ENCODE data around the gene EDIL3. TPM values are rescaled to one million over a fixed set of nuclear protein-coding genes. Genes with fewer than 3 reads are reported as not detected.
A peak's percentile ranks its signal among the peaks of the same experiment; 100 is the strongest.
"Not testable (repeated sequence)": the region's sequence is repeated elsewhere in the genome, so short reads cannot be mapped to it uniquely, and the experiment has no call there.

The EDIL3 gene
- total and polyA plus RNA-seq, 4 donors = 70.2 to 246 (median 79.5) TPM

DNA sequence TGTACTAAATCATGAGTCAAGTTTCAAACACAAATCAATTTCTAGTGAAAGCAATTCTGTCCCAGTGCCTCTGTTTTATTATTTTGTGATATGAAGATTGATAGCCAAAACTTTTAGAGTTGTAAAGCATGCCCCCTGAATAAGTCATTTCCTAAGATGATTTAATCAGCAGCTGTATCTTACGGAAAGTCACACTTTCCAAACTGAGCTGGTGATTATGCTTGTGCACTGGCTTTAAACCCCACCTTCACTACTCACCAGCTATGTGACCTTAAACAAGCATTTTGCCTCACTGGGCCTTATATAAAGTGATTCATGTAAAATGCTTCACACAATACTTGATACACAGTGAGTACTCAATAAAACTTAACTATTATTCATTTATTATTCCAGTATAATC lies 78.1 kb downstream of the EDIL3 start:
- Histone ChIP-seq H3K9me3 (ENCODE audit: control insufficient read depth, insufficient read depth, low read length) (no peaks in the 10 kb centered on the region), H3K4me3 (ENCODE audit: low read depth, low read length) (no peak overlapping the region), H3K4me1 (ENCODE audit: control insufficient read depth, insufficient read depth, low read length) (no peaks in the 10 kb centered on the region), H3K36me3 (ENCODE audit: control insufficient read depth, insufficient read depth, low read length) (no peaks in the 10 kb centered on the region), H3K27ac (ENCODE audit: low read depth, low read length) (no peak overlapping the region), H3K27me3 (ENCODE audit: control insufficient read depth, insufficient read depth, low read length) (no peaks in the 10 kb centered on the region)
- no peak for DNase-seq (ENCODE audit: low read depth in 4 of 6, low spot score in 6 of 6)
- WGBS (ENCODE audit: insufficient coverage) = no CpG with 5 or more reads among the region's 1 CpG

GRCh38 chr5:84304599-84304998 lies 80.1 kb downstream of the EDIL3 start:
- H3K4me3 ChIP-seq (ENCODE audit: low read depth, low read length) = no peak overlapping the region
- H3K36me3 ChIP-seq (ENCODE audit: control insufficient read depth, insufficient read depth, low read length) = no peaks in the 10 kb centered on the region
- H3K9me3 ChIP-seq (ENCODE audit: control insufficient read depth, insufficient read depth, low read length) = no peaks in the 10 kb centered on the region
- H3K27me3 ChIP-seq (ENCODE audit: control insufficient read depth, insufficient read depth, low read length) = no peaks in the 10 kb centered on the region
- H3K4me1 ChIP-seq (ENCODE audit: control insufficient read depth, insufficient read depth, low read length) = no peaks in the 10 kb centered on the region
- DNase-seq (ENCODE audit: low read depth in 4 of 6, low spot score in 6 of 6) = no peak
- H3K27ac ChIP-seq (ENCODE audit: low read depth, low read length) = no peak overlapping the region

GRCh38 chr5:84303315-84303714 lies 81.4 kb downstream of the EDIL3 start:
- no peak overlapping the region for H3K4me3 ChIP-seq (ENCODE audit: low read depth, low read length)
- H3K9me3 ChIP-seq (ENCODE audit: control insufficient read depth, insufficient read depth, low read length) = no peaks in the 10 kb centered on the region
- H3K4me1 ChIP-seq (ENCODE audit: control insufficient read depth, insufficient read depth, low read length) = no peaks in the 10 kb centered on the region
- no CpG with 5 or more reads among the region's 3 CpGs for WGBS (ENCODE audit: insufficient coverage)
- H3K27me3 ChIP-seq (ENCODE audit: control insufficient read depth, insufficient read depth, low read length) = no peaks in the 10 kb centered on the region
- H3K27ac ChIP-seq (ENCODE audit: low read depth, low read length) = no peak overlapping the region
- DNase-seq (ENCODE audit: low read depth in 4 of 6, low spot score in 6 of 6) = no peak
- no peaks in the 10 kb centered on the region for H3K36me3 ChIP-seq (ENCODE audit: control insufficient read depth, insufficient read depth, low read length)

- no CpG with 5 or more reads among the region's 1 CpG for WGBS (ENCODE audit: insufficient coverage)
- DNase-seq (ENCODE audit: low read depth in 4 of 6, low spot score in 6 of 6) = no peak
- Histone ChIP-seq H3K36me3 (ENCODE audit: control insufficient read depth, insufficient read depth, low read length) (no peaks in the 10 kb centered on the region), H3K4me3 (ENCODE audit: low read depth, low read length) (no peak overlapping the region), H3K27me3 (ENCODE audit: control insufficient read depth, insufficient read depth, low read length) (no peaks in the 10 kb centered on the region), H3K9me3 (ENCODE audit: control insufficient read depth, insufficient read depth, low read length) (no peaks in the 10 kb centered on the region), H3K4me1 (ENCODE audit: control insufficient read depth, insufficient read depth, low read length) (no peaks in the 10 kb centered on the region), H3K27ac (ENCODE audit: low read depth, low read length) (no peak overlapping the region)
Measured at GRCh38 chr5:84301535-84301934, 83.1 kb downstream of the EDIL3 start.

- Histone ChIP-seq H3K36me3 (ENCODE audit: control insufficient read depth, insufficient read depth, low read length) (no peaks in the 10 kb centered on the region), H3K4me3 (ENCODE audit: low read depth, low read length) (no peak overlapping the region), H3K27ac (ENCODE audit: low read depth, low read length) (no peak overlapping the region), H3K4me1 (ENCODE audit: control insufficient read depth, insufficient read depth, low read length) (no peaks in the 10 kb centered on the region), H3K27me3 (ENCODE audit: control insufficient read depth, insufficient read depth, low read length) (no peaks in the 10 kb centered on the region), H3K9me3 (ENCODE audit: control insufficient read depth, insufficient read depth, low read length) (no peaks in the 10 kb centered on the region)
- DNase-seq (ENCODE audit: low read depth in 4 of 6, low spot score in 6 of 6) = no peak
- no CpG with 5 or more reads among the region's 1 CpG for WGBS (ENCODE audit: insufficient coverage)
Measured at GRCh38 chr5:84299959-84300358, 84.7 kb downstream of the EDIL3 start.

DNA sequence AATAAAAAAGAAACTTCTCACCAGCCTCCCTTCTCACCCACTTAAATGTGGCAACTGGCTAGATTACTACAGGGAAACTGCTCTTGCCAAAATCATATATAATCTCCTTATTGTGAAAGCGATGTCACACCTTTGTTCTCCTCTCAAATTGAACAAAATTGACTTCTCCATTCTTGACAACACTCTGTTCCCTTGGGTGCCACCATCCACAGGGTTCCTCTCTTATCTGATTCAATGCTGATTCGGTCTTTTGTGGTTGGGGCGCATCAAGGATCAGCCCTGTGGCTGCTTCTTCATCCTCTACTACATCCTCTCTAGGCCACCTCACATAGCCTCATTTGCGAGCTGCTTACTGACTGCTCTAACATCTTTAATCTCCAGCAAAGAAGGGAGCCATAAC lies 86.1 kb downstream of the EDIL3 start:
- Histone ChIP-seq H3K4me1 (ENCODE audit: control insufficient read depth, insufficient read depth, low read length) (no peaks in the 10 kb centered on the region), H3K36me3 (ENCODE audit: control insufficient read depth, insufficient read depth, low read length) (no peaks in the 10 kb centered on the region), H3K27me3 (ENCODE audit: control insufficient read depth, insufficient read depth, low read length) (no peaks in the 10 kb centered on the region), H3K4me3 (ENCODE audit: low read depth, low read length) (no peak overlapping the region), H3K27ac (ENCODE audit: low read depth, low read length) (no peak overlapping the region), H3K9me3 (ENCODE audit: control insufficient read depth, insufficient read depth, low read length) (no peaks in the 10 kb centered on the region)
- 95% methylated on average over 3 of the region's 4 CpGs for WGBS (ENCODE audit: insufficient coverage)
- no peak for DNase-seq (ENCODE audit: low read depth in 4 of 6, low spot score in 6 of 6)

DNA sequence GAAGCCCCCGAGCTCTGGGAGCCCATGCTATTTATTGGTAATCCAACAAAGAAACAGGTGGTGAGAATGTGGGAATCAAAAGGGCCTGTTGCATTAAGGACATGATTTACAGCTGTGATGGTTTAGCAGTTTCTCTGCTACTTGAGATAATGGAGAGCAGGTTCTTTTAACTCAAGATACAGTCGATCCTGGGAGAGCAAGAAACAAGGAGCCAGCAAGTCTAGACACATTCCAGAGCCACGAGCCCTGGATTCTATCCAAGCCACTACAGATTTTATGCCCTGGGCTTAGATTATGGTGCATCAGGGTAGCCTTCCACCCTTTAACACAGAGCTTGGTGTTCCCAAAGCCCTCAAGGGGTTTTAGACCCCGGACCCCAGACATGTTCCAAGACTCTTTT lies 87.0 kb downstream of the EDIL3 start:
- not testable (repeated sequence) for H3K4me3 ChIP-seq (ENCODE audit: low read depth, low read length); DNase-seq (ENCODE audit: low read depth in 4 of 6, low spot score in 6 of 6); H3K4me1 ChIP-seq (ENCODE audit: control insufficient read depth, insufficient read depth, low read length); H3K27ac ChIP-seq (ENCODE audit: low read depth, low read length); H3K36me3 ChIP-seq (ENCODE audit: control insufficient read depth, insufficient read depth, low read length); H3K27me3 ChIP-seq (ENCODE audit: control insufficient read depth, insufficient read depth, low read length); H3K9me3 ChIP-seq (ENCODE audit: control insufficient read depth, insufficient read depth, low read length)
- 64% methylated on average over 3 of the region's 4 CpGs for WGBS (ENCODE audit: insufficient coverage)

GRCh38 chr5:84292788-84293653 lies 91.7 kb downstream of the EDIL3 start:
- Histone ChIP-seq H3K27me3 (ENCODE audit: control insufficient read depth, insufficient read depth, low read length) (no peaks in the 10 kb centered on the region), H3K36me3 (ENCODE audit: control insufficient read depth, insufficient read depth, low read length) (no peaks in the 10 kb centered on the region), H3K27ac (ENCODE audit: low read depth, low read length) (no peak overlapping the region), H3K4me3 (ENCODE audit: low read depth, low read length) (no peak overlapping the region), H3K9me3 (ENCODE audit: control insufficient read depth, insufficient read depth, low read length) (no peaks in the 10 kb centered on the region), H3K4me1 (ENCODE audit: control insufficient read depth, insufficient read depth, low read length) (no peaks in the 10 kb centered on the region)
- DNase-seq (ENCODE audit: low read depth in 4 of 6, low spot score in 6 of 6) = no peak
- 85% methylated on average over 9 of the region's 14 CpGs for WGBS (ENCODE audit: insufficient coverage)

DNA sequence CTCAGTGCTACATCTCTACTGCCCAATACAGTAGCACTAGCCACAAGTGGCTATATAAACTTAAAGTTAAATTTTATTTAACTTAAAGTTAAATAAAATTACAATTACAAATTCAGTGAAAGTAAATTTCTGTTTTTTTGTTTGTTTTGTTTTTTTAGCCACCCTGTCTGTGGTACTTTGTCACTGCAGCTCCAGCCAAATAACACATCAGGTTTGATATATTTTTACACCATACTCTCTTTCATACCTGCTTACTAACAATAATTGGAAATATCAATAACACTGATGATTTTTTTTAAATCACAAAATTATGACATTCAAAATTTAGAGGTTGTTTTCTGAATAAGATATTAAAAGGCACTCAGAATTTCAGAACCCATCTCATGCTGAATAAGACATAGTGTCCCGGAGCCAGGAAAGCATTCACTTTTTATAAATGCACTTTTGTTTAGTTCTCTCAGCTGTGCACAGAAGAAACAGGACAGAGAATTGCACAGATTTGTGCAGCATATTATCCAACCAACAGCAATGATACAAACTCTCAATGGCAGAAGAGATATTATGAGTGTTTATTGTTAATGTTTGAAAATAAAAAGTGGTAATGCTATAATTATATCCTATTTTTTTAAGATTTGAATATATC lies 92.6 kb downstream of the EDIL3 start:
- Histone ChIP-seq H3K36me3 (ENCODE audit: control insufficient read depth, insufficient read depth, low read length) (no peaks in the 10 kb centered on the region), H3K27ac (ENCODE audit: low read depth, low read length) (no peak overlapping the region)
- WGBS (ENCODE audit: insufficient coverage) = no CpG with 5 or more reads among the region's 1 CpG

DNA sequence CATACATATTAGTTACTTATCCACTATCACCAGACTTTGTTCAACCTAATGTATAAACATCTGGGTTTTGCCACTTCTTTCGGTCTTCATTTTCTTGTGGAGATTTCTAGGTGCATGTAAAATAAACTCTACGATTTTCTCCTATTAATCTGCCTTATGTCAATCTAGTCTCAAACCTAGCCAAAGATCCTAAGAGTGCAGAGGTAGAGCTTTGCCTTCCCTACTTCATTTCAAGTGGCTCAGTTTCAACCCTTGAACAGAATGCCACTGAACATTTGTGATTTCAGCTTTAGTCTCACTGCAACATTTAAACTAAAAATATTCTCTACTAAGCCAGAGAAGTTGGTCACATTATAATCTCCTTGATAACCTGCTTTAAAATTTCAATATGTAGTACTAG lies 94.0 kb downstream of the EDIL3 start:
- WGBS (ENCODE audit: insufficient coverage) = no CpG with 5 or more reads among the region's 2 CpGs
- Histone ChIP-seq H3K27ac (ENCODE audit: low read depth, low read length) (no peak overlapping the region), H3K36me3 (ENCODE audit: control insufficient read depth, insufficient read depth, low read length) (no peaks in the 10 kb centered on the region), H3K4me3 (ENCODE audit: low read depth, low read length) (no peak overlapping the region), H3K27me3 (ENCODE audit: control insufficient read depth, insufficient read depth, low read length) (no peaks in the 10 kb centered on the region), H3K4me1 (ENCODE audit: control insufficient read depth, insufficient read depth, low read length) (no peaks in the 10 kb centered on the region), H3K9me3 (ENCODE audit: control insufficient read depth, insufficient read depth, low read length) (no peaks in the 10 kb centered on the region)
- no peak for DNase-seq (ENCODE audit: low read depth in 4 of 6, low spot score in 6 of 6)

More for the DNA sequence above, 92.6 kb downstream of the EDIL3 start:
- H3K4me1 ChIP-seq (ENCODE audit: control insufficient read depth, insufficient read depth, low read length) = no peaks in the 10 kb centered on the region
- DNase-seq (ENCODE audit: low read depth in 4 of 6, low spot score in 6 of 6) = peak in 1 of 6 donors; percentile 19
- H3K9me3 ChIP-seq (ENCODE audit: control insufficient read depth, insufficient read depth, low read length) = no peaks in the 10 kb centered on the region
- H3K27me3 ChIP-seq (ENCODE audit: control insufficient read depth, insufficient read depth, low read length) = no peaks in the 10 kb centered on the region
- no peak overlapping the region for H3K4me3 ChIP-seq (ENCODE audit: low read depth, low read length)

Measured in spinal cord (tissue), 10 donors.